ENCODE measurements around the gene RAB12.

RAB12 gene

DNA sequence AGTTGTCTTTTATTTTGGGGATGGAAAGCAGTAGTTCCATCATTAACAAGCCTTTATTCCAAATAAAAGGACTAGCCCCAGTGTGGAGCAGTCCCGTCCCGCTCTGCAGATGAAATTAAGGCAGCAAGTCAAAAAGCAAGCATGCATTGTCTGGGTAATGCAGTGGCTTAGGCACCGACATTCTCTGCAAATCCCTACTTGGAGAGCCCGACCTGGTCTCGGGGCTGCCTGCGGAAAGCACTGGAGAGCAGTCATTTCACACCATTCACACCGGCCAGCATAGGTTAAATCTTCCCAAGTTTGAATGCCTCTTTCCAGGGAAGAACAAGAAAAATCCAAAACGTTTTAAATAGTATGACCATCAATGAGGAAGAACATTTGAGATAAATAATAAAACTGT, 24.4 kb upstream of the RAB12 start:
- TF ChIP-seq, protein P1, sequence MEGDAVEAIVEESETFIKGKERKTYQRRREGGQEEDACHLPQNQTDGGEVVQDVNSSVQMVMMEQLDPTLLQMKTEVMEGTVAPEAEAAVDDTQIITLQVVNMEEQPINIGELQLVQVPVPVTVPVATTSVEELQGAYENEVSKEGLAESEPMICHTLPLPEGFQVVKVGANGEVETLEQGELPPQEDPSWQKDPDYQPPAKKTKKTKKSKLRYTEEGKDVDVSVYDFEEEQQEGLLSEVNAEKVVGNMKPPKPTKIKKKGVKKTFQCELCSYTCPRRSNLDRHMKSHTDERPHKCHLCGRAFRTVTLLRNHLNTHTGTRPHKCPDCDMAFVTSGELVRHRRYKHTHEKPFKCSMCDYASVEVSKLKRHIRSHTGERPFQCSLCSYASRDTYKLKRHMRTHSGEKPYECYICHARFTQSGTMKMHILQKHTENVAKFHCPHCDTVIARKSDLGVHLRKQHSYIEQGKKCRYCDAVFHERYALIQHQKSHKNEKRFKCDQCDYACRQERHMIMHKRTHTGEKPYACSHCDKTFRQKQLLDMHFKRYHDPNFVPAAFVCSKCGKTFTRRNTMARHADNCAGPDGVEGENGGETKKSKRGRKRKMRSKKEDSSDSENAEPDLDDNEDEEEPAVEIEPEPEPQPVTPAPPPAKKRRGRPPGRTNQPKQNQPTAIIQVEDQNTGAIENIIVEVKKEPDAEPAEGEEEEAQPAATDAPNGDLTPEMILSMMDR (IDR thresholded peaks at IDR 0.05; ENCODE audit: low read depth, low read length) = no peak
- H3K4me3 ChIP-seq (ENCODE audit: low read depth, low read length) = no peak overlapping the region

DNA sequence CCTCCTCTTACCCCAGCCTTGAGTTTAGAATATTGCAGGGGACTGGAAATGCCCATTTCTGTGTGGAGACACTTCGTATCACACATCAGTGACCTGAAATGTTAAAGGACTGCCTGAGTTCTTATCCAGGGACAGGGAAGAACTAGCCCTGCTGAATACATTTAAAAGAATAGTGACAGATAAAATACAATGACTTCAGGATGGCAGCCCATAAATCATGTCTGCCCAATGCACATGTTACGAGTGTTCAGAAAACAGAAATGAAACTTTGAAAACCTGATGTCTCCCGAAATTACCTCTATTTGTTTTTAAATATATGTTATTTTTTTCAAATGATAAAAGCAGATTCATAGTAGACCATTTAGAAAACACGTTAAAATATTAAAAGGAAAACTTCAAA, 22.3 kb upstream of the RAB12 start:
- no peak overlapping the region for H3K4me3 ChIP-seq (ENCODE audit: low read depth, low read length)
- TF ChIP-seq, protein P1 (IDR thresholded peaks at IDR 0.05; ENCODE audit: low read depth, low read length) = no peak

DNA sequence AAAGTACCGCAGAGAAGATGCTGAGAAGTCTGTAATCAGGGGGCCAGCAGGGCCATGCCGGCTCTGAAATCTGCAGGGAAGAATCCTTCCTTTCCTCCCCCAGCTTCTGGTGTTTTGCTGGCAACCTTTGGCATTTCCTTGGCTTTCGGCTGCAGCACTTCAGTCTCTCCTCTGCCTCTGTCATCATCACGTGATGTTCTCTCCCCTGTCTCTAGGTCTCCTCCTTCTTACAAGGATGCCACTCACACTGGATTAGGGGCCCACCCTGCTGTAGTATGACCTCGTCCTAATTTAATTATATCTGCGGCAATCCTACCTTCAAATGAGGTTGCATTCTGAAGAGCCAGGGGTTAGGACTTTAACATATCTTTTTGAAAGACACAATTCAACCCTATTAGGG, 13.8 kb upstream of the RAB12 start:
- H3K4me3 ChIP-seq (ENCODE audit: low read depth, low read length) = no peak overlapping the region
- TF ChIP-seq, protein P1 (IDR thresholded peaks at IDR 0.05; ENCODE audit: low read depth, low read length) = no peak

DNA sequence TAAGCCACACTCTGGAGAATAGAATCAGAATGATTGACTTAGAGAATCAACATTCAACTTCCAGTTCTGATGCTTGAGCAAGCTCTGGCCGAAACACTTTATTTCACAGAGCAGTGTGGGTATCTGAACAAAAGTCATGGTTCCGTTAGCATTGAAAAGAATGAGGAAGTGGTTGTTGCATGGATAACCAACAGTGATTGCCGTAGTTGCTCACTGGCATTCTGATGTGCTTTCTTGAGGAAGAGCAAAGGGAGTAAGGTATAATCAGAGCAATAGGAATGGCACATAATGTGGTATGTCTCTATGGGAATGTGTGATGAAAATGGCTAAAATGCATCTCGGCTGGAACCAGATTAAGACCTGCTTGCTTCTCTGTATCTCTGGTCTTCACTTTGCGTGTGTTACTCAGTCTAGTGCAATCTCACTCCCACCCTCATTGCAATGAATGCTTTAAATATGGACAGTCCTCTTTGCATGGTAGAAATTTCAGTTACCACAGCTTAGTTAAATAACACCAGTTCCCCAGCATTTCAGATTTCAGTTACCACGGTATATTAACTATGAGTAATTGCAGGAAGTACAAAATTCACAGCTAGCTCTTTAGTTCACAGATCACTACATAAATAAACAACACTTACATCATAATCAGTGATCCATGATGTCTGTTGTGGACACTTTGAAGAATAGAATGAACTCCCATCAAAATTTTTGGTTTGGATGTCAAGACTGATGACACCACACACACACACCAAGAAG, 7.8 kb upstream of the RAB12 start:
- TF ChIP-seq, protein P1 (IDR thresholded peaks at IDR 0.05; ENCODE audit: low read depth, low read length) = no peak
- no peak overlapping the region for H3K4me3 ChIP-seq (ENCODE audit: low read depth, low read length)

DNA sequence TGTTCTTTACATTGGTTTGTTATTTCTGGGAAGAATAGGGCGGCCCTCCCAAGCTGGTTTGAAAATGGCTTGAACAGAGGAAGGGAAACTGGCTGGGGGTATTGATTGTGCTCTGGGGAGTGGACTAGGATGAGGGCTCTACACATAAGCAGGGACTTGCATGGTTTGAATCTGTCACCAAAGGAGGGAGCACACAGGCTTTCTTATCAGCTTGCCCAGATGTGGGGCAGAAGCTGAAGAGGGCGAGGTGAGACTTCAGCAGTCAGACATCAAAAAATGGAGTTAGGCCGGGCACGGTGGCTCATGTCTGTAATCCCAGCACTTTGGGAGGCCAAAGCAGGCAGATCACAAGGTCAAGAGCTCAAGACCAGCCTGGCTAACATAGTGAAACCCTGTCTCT, 7.2 kb upstream of the RAB12 start:
- H3K4me3 ChIP-seq (ENCODE audit: low read depth, low read length) = no peak overlapping the region
- TF ChIP-seq, protein P1 (IDR thresholded peaks at IDR 0.05; ENCODE audit: low read depth, low read length) = no peak

DNA sequence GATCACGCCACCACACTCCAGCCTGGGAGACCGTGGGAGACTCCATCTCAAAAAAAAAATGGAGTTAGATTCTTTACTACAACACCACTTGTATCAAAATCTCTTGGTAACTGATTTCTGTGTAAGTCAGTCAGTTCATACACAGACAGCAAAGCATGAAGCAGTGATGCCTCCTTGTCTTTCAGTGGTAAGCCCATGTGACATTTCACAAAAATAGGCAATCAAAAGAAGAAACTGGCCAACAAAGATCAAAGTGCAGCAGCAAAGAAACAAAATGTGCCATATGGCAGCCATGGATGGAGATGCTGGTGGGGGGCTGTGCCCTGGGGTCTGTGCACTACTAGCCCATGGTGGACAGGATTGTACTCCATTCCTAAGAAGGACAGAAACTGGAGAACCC, 6.7 kb upstream of the RAB12 start:
- TF ChIP-seq, protein P1 (IDR thresholded peaks at IDR 0.05; ENCODE audit: low read depth, low read length) = no peak
- H3K4me3 ChIP-seq (ENCODE audit: low read depth, low read length) = no peak overlapping the region

DNA sequence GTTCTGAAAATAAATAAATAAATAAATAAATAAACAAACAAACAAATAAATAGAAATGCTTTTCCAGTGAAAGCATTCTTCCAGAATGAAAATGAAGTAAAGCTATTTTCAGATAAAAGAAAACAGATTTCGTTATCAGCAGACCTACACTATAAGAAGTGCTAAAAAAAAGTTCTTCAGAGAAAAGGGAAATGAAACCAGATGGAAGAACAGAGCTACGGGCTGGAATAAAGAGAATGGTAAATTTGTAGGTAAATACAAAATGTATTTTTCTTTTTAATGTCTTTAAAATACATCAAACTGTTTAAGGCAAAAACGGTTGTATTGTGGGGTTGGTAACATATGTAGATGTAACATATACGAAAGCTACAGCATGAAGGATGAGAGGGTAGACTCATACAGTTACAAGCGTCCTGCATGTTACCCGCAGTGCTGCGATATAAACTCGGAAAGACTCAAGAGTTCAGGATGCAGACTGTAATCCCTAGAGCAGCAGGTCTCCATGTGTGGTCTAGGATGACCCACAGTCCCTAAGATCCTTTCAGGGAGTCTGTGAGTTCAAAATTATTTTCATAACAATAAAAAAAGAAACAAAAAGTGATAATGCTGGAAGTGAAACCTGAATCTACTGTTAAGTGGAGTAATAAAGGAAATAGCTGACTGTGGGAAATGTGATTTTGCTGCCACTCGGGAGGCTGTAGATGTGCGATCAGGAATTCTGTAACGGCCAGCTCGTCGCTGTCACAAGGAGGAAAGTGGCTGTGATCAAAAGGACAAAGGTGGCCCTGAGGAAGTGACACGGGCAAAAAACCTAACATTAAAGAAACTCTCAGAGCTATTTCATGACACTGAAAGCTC, 5.3 kb upstream of the RAB12 start:
- no peak overlapping the region for H3K4me3 ChIP-seq (ENCODE audit: low read depth, low read length)
- TF ChIP-seq, protein P1 (IDR thresholded peaks at IDR 0.05; ENCODE audit: low read depth, low read length) = no peak
